IMR-90 (cell line): ENCODE measurements around the gene RYR2.

Experiments used
- BHLHE40 ChIP-seq: fragments of 150-350 bp; IDR thresholded peaks from 2 replicates; pipeline ENCODE4 v1.6.1; 2016; ENCODE audit warnings: mild to moderate bottlenecking, low read depth, low read length
- CHD1 ChIP-seq: IDR thresholded peaks from 2 replicates; pipeline ENCODE4 v1.6.1; 2012; ENCODE audit warnings: low read depth, low read length, improper control_type of control experiment
- FOS ChIP-seq: fragments of 150-350 bp; IDR thresholded peaks from 2 replicates; pipeline ENCODE4 v1.6.1; 2016; ENCODE audit warnings: low read depth, low read length
- MAFK ChIP-seq: IDR thresholded peaks from 2 replicates; pipeline ENCODE4 v1.6.1; 2012; ENCODE audit warnings: low read depth, low read length, improper control_type of control experiment
- POLR2A ChIP-seq: IDR thresholded peaks from 2 replicates; pipeline ENCODE4 v1.6.1; 2012; ENCODE audit warnings: mild to moderate bottlenecking, low read depth, low read length
- RAD21 ChIP-seq: IDR thresholded peaks from 2 replicates; pipeline ENCODE4 v1.6.1; 2012; ENCODE audit warnings: low read length, improper control_type of control experiment
- RFX5 ChIP-seq: IDR thresholded peaks from 2 replicates; pipeline ENCODE4 v1.8.0; 2012; ENCODE audit warnings: low read depth, mild to moderate bottlenecking, low read length, moderate library complexity
- SMC3 ChIP-seq: fragments of 150-350 bp; IDR thresholded peaks from 2 replicates; pipeline ENCODE4 v1.6.1; 2016; ENCODE audit warnings: low read depth, mild to moderate bottlenecking, antibody characterized with exemption, low read length, moderate library complexity
- TF ChIP-seq, protein P1 (sequence below): conservative IDR thresholded peaks from 2 replicates; pipeline ENCODE4 v1.5.1; 2012; ENCODE audit warnings: mild to moderate bottlenecking, low read depth, low read length, improper control_type of control experiment

DNA sequence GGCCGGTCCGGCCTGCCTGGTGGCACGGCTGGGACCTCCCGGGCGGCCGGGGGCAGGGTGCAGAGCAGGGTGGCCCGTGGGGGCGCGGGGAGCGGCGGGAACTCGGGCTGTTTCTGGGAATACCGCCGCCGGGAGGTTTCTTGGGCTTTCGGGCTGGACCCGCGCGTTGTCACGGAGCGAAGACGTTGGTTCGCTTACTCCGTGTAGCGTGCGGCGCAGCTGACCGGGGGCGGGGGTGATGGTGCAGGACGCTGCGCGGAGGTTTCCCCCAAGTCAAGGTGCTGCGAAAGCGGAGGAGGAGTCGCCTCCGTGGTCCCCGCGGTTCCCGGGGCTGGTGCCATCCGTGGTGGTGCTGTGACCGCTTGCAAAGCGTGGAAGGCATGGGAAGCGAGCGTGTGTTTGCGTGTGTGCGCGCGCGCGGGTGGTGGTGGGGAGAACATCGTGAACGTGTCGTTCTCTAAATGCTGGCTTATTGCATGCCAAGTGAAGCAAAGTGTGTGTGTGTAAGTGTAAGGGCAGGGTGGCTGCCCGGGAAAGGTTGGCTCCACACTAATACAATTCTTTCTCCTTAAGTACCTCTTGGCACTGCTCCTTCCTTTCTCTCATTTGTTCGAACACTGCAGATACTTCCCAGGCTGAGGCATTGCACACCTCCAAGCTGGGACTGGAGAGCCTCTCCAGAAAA lies 1.1 kb downstream of the RYR2 start:
- TF ChIP-seq POLR2A: no peak
- TF ChIP-seq, protein P1, sequence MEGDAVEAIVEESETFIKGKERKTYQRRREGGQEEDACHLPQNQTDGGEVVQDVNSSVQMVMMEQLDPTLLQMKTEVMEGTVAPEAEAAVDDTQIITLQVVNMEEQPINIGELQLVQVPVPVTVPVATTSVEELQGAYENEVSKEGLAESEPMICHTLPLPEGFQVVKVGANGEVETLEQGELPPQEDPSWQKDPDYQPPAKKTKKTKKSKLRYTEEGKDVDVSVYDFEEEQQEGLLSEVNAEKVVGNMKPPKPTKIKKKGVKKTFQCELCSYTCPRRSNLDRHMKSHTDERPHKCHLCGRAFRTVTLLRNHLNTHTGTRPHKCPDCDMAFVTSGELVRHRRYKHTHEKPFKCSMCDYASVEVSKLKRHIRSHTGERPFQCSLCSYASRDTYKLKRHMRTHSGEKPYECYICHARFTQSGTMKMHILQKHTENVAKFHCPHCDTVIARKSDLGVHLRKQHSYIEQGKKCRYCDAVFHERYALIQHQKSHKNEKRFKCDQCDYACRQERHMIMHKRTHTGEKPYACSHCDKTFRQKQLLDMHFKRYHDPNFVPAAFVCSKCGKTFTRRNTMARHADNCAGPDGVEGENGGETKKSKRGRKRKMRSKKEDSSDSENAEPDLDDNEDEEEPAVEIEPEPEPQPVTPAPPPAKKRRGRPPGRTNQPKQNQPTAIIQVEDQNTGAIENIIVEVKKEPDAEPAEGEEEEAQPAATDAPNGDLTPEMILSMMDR: no peak
- TF ChIP-seq CHD1: no peak
- no peak for TF ChIP-seq BHLHE40
- TF ChIP-seq MAFK: no peak
- TF ChIP-seq RAD21: no peak
- no peak for TF ChIP-seq SMC3
- TF ChIP-seq FOS: no peak
- TF ChIP-seq RFX5: no peak
